Mesenchymal stem cell (in vitro differentiated cells and primary cell): ENCODE measurements around the gene ITGA2.

Source experiments
- DNase-seq: peaks from one replicate; pipeline ENCODE4 v3.0.0-alpha.2; 2013
- H2AFZ ChIP-seq: one replicate; pipeline ENCODE4 v1.6.1; 2013; ENCODE audit warnings: low read depth, mild to moderate bottlenecking, control low read depth, inconsistent platforms, low read length, moderate library complexity
- H2AK5ac ChIP-seq: 2 replicates; pipeline ENCODE4 v1.6.1; 2013; ENCODE audit warnings: low read length, moderate library complexity, mild to moderate bottlenecking, inconsistent platforms; ENCODE audit not compliant: severe bottlenecking
- H2BK120ac ChIP-seq: one replicate; pipeline ENCODE4 v1.6.1; 2013; ENCODE audit warnings: low read depth, mild to moderate bottlenecking, inconsistent platforms, low read length, moderate library complexity
- H2BK12ac ChIP-seq, 2 experiments: one replicate each; pipeline ENCODE4 v1.6.1; 2013; ENCODE audit warnings: inconsistent platforms in 2 of 2, low read length in 2 of 2, mild to moderate bottlenecking in 2 of 2, moderate library complexity in 2 of 2, control low read depth in 1 of 2
- H2BK15ac ChIP-seq: one replicate; pipeline ENCODE4 v1.6.1; 2013; ENCODE audit warnings: mild to moderate bottlenecking, low read depth, inconsistent platforms; ENCODE audit not compliant: poor library complexity, severe bottlenecking
- H2BK5ac ChIP-seq: 2 replicates; pipeline ENCODE4 v1.6.1; 2013; ENCODE audit warnings: low read depth, mild to moderate bottlenecking, low read length, control low read depth, inconsistent platforms; ENCODE audit not compliant: poor library complexity, severe bottlenecking
- H3K14ac ChIP-seq, 2 experiments: one replicate each; pipeline ENCODE4 v1.6.1; 2013; ENCODE audit warnings: inconsistent platforms in 2 of 2, low read length in 2 of 2, control low read depth in 1 of 2, mild to moderate bottlenecking in 1 of 2, moderate library complexity in 1 of 2
- H3K18ac ChIP-seq, 2 experiments: one replicate each; pipeline ENCODE4 v1.6.1; 2013; ENCODE audit warnings: inconsistent platforms in 2 of 2, low read length in 2 of 2, control low read depth in 1 of 2, low read depth in 1 of 2, mild to moderate bottlenecking in 1 of 2
- H3K23ac ChIP-seq, 2 experiments: one replicate each; pipeline ENCODE4 v1.6.1; 2013; ENCODE audit warnings: inconsistent platforms in 2 of 2, low read length in 2 of 2, mild to moderate bottlenecking in 2 of 2, moderate library complexity in 2 of 2, control low read depth in 1 of 2
- H3K27ac ChIP-seq: 2 replicates; pipeline ENCODE4 v1.5.1; 2013; ENCODE audit warnings: mild to moderate bottlenecking, moderate library complexity, low read length, control low read depth, inconsistent platforms; ENCODE audit not compliant: poor library complexity, severe bottlenecking
- H3K27me3 ChIP-seq, 2 experiments: 2 replicates each; pipeline versions ENCODE4 v1.6.1 to v1.7.0; 2013; ENCODE audit warnings: low read length in 2 of 2, mild to moderate bottlenecking in 2 of 2, moderate library complexity in 2 of 2, control low read depth in 1 of 2, inconsistent platforms in 1 of 2; ENCODE audit not compliant: control insufficient read depth in 1 of 2, insufficient read depth in 1 of 2
- H3K36me3 ChIP-seq, 2 experiments: 2 replicates each; pipeline versions ENCODE4 v1.6.1 to v1.7.0; 2013; ENCODE audit warnings: low read length in 2 of 2, control low read depth in 1 of 2, inconsistent platforms in 1 of 2, low read depth in 1 of 2, mild to moderate bottlenecking in 1 of 2; ENCODE audit not compliant: insufficient read depth in 2 of 2, control insufficient read depth in 1 of 2
- H3K4ac ChIP-seq, 2 experiments: one replicate each; pipeline ENCODE4 v1.6.1; 2013; ENCODE audit warnings: inconsistent platforms in 2 of 2, low read length in 2 of 2, mild to moderate bottlenecking in 2 of 2, moderate library complexity in 2 of 2, control low read depth in 1 of 2, low read depth in 1 of 2
- H3K4me1 ChIP-seq: 2 replicates; pipeline ENCODE4 v1.6.1; 2013; ENCODE audit warnings: low read depth, low read length, control low read depth; ENCODE audit not compliant: control insufficient read depth, insufficient read depth
- H3K4me2 ChIP-seq: 2 replicates; pipeline ENCODE4 v1.6.1; 2013; ENCODE audit warnings: low read length, mild to moderate bottlenecking, inconsistent platforms; ENCODE audit not compliant: poor library complexity, severe bottlenecking
- H3K4me3 ChIP-seq, 2 experiments: 2 replicates each; pipeline versions ENCODE4 v1.5.1 to v1.7.0; 2013; ENCODE audit warnings: low read length in 2 of 2, mild to moderate bottlenecking in 2 of 2, control low read depth in 1 of 2, low read depth in 1 of 2; ENCODE audit not compliant: insufficient read depth in 1 of 2
- H3K79me1 ChIP-seq: replicated peaks from 2 replicates; pipeline ENCODE4 v1.6.1; 2013; ENCODE audit warnings: mild to moderate bottlenecking, control low read depth, low read length, inconsistent platforms; ENCODE audit not compliant: poor library complexity, severe bottlenecking
- H3K9ac ChIP-seq: 2 replicates; pipeline ENCODE4 v1.7.0; 2013; ENCODE audit warnings: mild to moderate bottlenecking, low read length, moderate library complexity
- H3K9me3 ChIP-seq: 2 replicates; pipeline ENCODE4 v1.7.0; 2013; ENCODE audit warnings: mild to moderate bottlenecking, low read length; ENCODE audit not compliant: control insufficient read depth
- H4K8ac ChIP-seq: one replicate; pipeline ENCODE4 v1.6.1; 2013; ENCODE audit warnings: inconsistent platforms, mild to moderate bottlenecking, low read length, moderate library complexity
- H4K91ac ChIP-seq: one replicate; pipeline ENCODE4 v1.6.1; 2013; ENCODE audit warnings: mild to moderate bottlenecking, low read length, inconsistent platforms
- WGBS: methylation state at CpG from one replicate; pipeline ENCODE4 v1.1.7; 2013; ENCODE audit warnings: mixed read lengths; 5-methylcytosine and 5-hydroxymethylcytosine counted together

ITGA2 gene

DNA sequence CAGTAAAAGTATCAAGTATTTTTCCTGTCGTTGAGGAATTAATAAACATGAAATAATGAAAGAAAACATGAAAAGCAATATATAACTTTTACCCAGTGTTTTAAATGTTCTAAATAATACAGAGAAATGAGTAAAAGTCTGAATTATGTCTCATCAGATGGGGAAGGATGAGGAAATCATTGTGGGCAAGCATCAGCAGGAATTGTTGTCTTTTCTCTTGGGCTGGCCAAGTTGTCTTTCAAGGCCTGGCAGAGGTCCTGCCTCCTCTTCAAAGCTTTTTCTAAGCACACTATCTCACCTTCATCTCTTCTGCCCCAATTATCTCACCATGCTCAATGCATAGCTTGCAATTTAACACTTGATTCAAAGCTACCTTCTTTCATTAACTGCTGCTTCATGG lies 78.5 kb downstream of the ITGA2 start:
- H3K4me2 ChIP-seq: no peak overlapping the region
- H3K79me1 ChIP-seq: no peaks in the 10 kb centered on the region
- DNase-seq: no peak
- H3K9me3 ChIP-seq: no peaks in the 10 kb centered on the region
- H3K4me1 ChIP-seq: no peaks in the 10 kb centered on the region
- no peak overlapping the region for H3K4me3 ChIP-seq
- H2AK5ac ChIP-seq: no peak overlapping the region
- H3K27ac ChIP-seq: no peak overlapping the region
- no peak overlapping the region for H2BK15ac ChIP-seq
- no peak overlapping the region for H3K4ac ChIP-seq
- H3K36me3 ChIP-seq: peaks cover 0 to 43% of the 10 kb centered on the region in 2 experiments
- no peak overlapping the region for H3K9ac ChIP-seq
- H2BK12ac ChIP-seq: no peak overlapping the region
- no peak overlapping the region for H4K91ac ChIP-seq
- H3K14ac ChIP-seq: no peak overlapping the region
- no peak overlapping the region for H3K23ac ChIP-seq
- WGBS: no CpG with 5 or more reads among the region's 1 CpG
- H3K27me3 ChIP-seq: no peaks in the 10 kb centered on the region
- H2AFZ ChIP-seq: no peak overlapping the region
- H3K18ac ChIP-seq: no peak overlapping the region
- H2BK120ac ChIP-seq: no peak overlapping the region
- no peak overlapping the region for H2BK5ac ChIP-seq
- no peak overlapping the region for H4K8ac ChIP-seq

DNA sequence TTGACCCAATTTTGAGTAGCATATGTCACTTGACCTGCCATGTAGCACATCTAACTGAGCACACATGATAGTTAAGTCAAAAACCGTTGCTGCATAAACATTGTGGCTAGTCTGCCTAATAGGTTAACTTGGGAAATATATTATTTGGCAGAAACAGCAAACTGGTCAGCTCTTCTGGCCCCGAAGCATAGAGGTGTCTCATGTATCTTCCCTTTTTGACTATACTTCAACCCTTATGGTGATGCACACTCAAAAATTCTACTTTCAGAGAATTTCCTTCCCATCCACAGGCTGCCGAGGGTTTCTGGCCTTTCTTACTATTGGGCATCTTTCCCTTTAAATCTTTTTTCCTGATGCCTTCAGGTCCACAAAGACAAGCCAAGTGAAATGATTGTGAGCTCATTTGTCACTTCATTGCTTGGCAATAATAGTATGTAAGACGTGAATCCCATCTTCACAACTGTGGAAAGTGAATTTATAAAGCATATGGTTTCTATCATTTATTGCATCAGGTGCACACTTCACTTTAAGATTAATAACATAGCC lies 79.2 kb downstream of the ITGA2 start:
- no peak for DNase-seq
- no peaks in the 10 kb centered on the region for H3K4me1 ChIP-seq
- no peak overlapping the region for H2BK15ac ChIP-seq
- no peak overlapping the region for H2BK5ac ChIP-seq
- no peak overlapping the region for H3K4me3 ChIP-seq
- no peak overlapping the region for H3K14ac ChIP-seq
- H2BK12ac ChIP-seq: no peak overlapping the region
- H3K27me3 ChIP-seq: no peaks in the 10 kb centered on the region
- peaks cover 0 to 43% of the 10 kb centered on the region in 2 experiments for H3K36me3 ChIP-seq
- H3K9me3 ChIP-seq: no peaks in the 10 kb centered on the region
- H3K79me1 ChIP-seq: no peaks in the 10 kb centered on the region
- H2BK120ac ChIP-seq: no peak overlapping the region
- H3K23ac ChIP-seq: no peak overlapping the region
- no peak overlapping the region for H3K27ac ChIP-seq
- H2AK5ac ChIP-seq: no peak overlapping the region
- no peak overlapping the region for H3K4ac ChIP-seq
- H4K8ac ChIP-seq: no peak overlapping the region
- no peak overlapping the region for H3K9ac ChIP-seq
- WGBS: 92% methylated on average over 2 of the region's 4 CpGs
- no peak overlapping the region for H3K4me2 ChIP-seq
- H4K91ac ChIP-seq: no peak overlapping the region
- H3K18ac ChIP-seq: no peak overlapping the region
- H2AFZ ChIP-seq: no peak overlapping the region

DNA sequence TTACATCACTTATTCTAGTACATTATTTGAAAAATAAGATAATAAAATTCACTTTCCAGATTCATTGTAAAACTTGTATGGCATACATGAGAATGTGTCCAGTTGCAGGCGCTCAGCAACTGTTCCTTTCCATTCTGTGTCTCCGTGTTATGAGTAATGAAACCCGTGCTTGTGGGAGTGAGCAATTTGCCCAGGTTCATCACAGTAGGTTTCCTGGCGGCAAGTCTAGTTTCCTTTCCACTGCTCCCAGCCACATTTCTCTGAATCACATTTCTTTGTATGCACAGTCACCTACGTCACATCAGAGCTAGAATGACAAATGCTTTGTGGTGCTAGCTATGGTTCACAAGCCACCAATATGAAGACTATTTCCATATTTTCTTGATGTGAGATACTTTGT lies 80.5 kb downstream of the ITGA2 start:
- Histone ChIP-seq H3K14ac (no peak overlapping the region), H4K8ac (no peak overlapping the region), H2BK15ac (no peak overlapping the region), H4K91ac (no peak overlapping the region), H3K9ac (no peak overlapping the region), H3K18ac (no peak overlapping the region), H3K23ac (no peak overlapping the region), H3K27me3 (no peaks in the 10 kb centered on the region), H3K4me1 (no peaks in the 10 kb centered on the region), H3K27ac (no peak overlapping the region), H3K4me2 (no peak overlapping the region), H2BK5ac (no peak overlapping the region), H3K79me1 (no peaks in the 10 kb centered on the region), H3K4ac (no peak overlapping the region), H3K4me3 (no peak overlapping the region), H2AK5ac (no peak overlapping the region), H3K9me3 (no peaks in the 10 kb centered on the region), H2BK12ac (no peak overlapping the region), H3K36me3 (peaks cover 0 to 50% of the 10 kb centered on the region in 2 experiments), H2AFZ (no peak overlapping the region), H2BK120ac (no peak overlapping the region)
- no peak for DNase-seq
- WGBS: 96% methylated on average over 5 of the region's 5 CpGs

DNA sequence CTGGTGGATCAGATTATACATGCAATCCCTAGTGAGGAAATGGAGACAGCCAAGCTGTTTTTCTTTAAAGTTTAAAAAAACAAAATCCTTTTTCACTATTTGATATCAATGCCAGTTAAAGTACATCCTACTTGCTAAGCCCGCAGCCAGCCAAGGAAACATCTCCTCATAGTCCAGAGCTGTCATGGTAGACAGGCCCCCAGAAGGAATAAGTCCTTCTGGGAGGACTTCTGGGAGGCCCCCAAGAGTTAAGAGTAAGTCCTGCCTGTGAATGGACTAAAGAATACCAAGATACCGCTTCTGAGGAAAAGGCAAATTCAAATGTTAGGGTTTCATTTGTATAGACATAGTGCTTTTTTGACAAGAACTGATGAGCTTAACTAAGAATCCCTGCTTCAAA lies 82.1 kb downstream of the ITGA2 start:
- DNase-seq: no peak

More for the DNA sequence above, 82.1 kb downstream of the ITGA2 start:
- Histone ChIP-seq H2AFZ (no peak overlapping the region), H3K4me3 (no peak overlapping the region), H3K36me3 (peaks cover 3 to 53% of the 10 kb centered on the region in 2 experiments), H3K4me2 (no peak overlapping the region), H3K27me3 (no peaks in the 10 kb centered on the region), H3K9ac (peak overlapping the region; percentile 39), H3K27ac (no peak overlapping the region), H4K8ac (peak overlapping the region; percentile 53), H3K4me1 (no peaks in the 10 kb centered on the region), H2BK120ac (no peak overlapping the region), H4K91ac (no peak overlapping the region), H2AK5ac (no peak overlapping the region), H3K4ac (no peak overlapping the region), H3K9me3 (no peaks in the 10 kb centered on the region), H2BK5ac (no peak overlapping the region), H2BK15ac (no peak overlapping the region), H3K23ac (no peak overlapping the region), H2BK12ac (no peak overlapping the region), H3K79me1 (no peaks in the 10 kb centered on the region), H3K18ac (no peak overlapping the region), H3K14ac (no peak overlapping the region)
- WGBS: 97% methylated on average over 2 of the region's 2 CpGs
